T-helper 2 cell treated with Interferon-gamma antibody and Interleukin-4, amounts not matched to agents 5 μg/mL and 100 μg/mL, for 36 hours (primary cell): Measurements from ENCODE around the gene RAB10.

Source experiments
- DNase-seq: peaks from one replicate; pipeline ENCODE4 v3.0.0; 2021; ENCODE audit warnings: low spot score
- H3K27ac Mint-ChIP-seq: one replicate; pipeline ENCODE4 v1.8.0; 2021; ENCODE audit warnings: mild to moderate bottlenecking, mixed read lengths
- H3K27me3 Mint-ChIP-seq: one replicate; pipeline ENCODE4 v1.8.0; 2021; ENCODE audit warnings: low read depth, mixed read lengths
- H3K36me3 Mint-ChIP-seq: one replicate; pipeline ENCODE4 v1.8.0; 2021; ENCODE audit warnings: low read depth, mixed read lengths
- H3K4me1 Mint-ChIP-seq: one replicate; pipeline ENCODE4 v1.8.0; 2021; ENCODE audit warnings: low read depth, mixed read lengths
- H3K4me3 Mint-ChIP-seq: one replicate; pipeline ENCODE4 v1.8.0; 2022; ENCODE audit warnings: mild to moderate bottlenecking, moderate library complexity, mixed read lengths
- H3K9me3 Mint-ChIP-seq: one replicate; pipeline ENCODE4 v1.8.0; 2021; ENCODE audit warnings: mixed read lengths

The RAB10 gene

DNA sequence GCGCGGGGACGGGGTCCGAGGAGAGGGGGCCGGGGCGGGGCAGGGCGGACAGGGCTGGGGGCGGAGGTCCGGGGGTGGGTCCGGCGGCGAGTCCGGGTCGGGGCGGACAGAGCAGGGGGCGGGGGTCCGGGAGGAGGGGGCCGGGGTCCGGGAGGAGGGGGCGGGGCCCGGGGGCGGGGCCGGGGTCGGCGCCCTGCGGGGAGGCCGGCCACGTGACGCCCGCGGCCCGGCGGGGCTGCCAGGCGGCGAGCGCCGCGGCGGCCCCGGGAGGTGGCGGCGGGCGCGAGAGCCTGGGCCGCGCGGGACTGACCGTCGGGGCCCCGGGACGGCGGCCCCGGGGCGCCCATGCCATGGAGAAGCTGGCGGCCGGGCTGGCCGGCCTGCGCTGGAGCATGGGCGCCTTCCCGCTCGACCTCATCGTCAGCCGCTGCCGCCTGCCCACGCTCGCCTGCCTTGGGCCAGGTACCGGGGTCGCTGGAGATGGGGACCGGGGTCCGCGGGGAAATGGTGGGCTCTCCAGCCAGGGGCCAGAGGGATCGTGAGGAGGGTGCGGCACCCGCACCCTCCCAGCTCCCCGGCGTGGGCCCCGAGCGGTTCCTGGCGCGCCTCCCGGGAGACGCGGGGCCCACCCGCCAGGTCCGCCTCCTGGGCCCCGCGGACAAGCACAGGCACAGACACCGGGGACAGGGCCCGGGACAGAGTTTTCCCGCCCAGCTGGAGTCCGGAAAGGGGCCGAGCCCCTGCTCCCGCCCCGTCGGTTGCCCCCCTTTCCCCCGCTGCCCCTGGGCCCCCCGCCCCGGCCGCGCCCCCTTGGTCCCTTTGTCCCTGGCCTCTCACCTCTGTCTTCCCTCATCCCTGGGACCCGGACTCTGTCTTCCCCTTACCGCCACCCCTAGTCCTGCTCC lies 139.2 kb downstream of the RAB10 start, which contains the start of gene GAREM2:
TSS of gene GAREM2 (plus strand) at position 218 of the 905 bp plus-strand sequence. CDS start at position 351, 133 bp downstream.
- DNase-seq: no peak
- H3K27me3 Mint-ChIP-seq: peaks cover 50% of the 10 kb centered on the region
- no peak within 1 kb of the TSS for H3K27ac Mint-ChIP-seq
- H3K4me1 Mint-ChIP-seq: peaks cover 5% of the 10 kb centered on the region
- no peaks in the 10 kb centered on the region for H3K9me3 Mint-ChIP-seq
- H3K36me3 Mint-ChIP-seq: peaks cover 4% of the 10 kb centered on the region
- H3K4me3 Mint-ChIP-seq: peak within 1 kb of the TSS; percentile 87

GRCh38 chr2:26173776-26174482 lies 140.0 kb downstream of the RAB10 start:
- Mint-ChIP-seq H3K27ac (no peak overlapping the region), H3K9me3 (no peaks in the 10 kb centered on the region), H3K27me3 (peaks cover 56% of the 10 kb centered on the region), H3K4me3 (peak overlapping the region; percentile 64), H3K4me1 (peaks cover 5% of the 10 kb centered on the region), H3K36me3 (peaks cover 4% of the 10 kb centered on the region)
- no peak for DNase-seq

DNA sequence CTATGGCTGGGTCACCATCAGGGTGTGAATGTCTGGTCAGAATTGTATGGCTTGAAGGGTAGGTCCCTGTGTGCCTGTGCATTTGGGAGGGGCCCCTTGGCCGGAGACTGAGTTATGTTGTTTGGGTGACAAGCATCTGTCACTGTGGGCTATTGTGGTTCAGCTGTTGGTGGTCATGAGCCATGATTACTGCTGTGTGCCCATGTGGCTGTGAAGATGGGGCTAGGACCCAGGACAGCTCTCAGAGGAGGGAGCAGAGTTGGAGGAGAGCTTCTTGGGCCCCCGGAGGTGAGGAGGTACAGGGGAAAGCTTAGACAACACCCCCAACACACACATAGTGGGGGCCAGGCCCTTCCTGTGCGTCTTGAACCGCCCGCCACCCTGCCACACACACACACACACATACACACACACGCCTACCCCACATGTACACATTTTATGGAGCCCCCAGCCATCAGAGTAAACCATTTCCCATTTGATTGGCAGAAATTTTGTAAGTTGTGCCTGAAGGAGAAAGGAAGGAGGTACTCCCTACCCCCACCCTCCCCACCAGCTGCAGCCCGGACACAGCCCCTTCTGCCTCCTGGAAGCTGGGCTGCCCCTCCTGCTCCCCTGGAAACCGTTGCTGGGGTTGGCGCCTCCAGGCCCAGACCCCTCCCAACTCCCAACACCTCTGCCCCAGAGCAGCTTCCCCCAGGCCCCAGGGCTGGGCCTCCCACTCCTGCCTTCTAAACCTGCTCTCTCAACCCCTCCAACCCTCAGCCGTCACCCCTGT lies 141.0 kb downstream of the RAB10 start:
- DNase-seq: no peak
- Mint-ChIP-seq H3K27me3 (peaks cover 57% of the 10 kb centered on the region), H3K4me1 (peaks cover 8% of the 10 kb centered on the region), H3K27ac (no peak overlapping the region), H3K9me3 (no peaks in the 10 kb centered on the region), H3K36me3 (peaks cover 4% of the 10 kb centered on the region), H3K4me3 (peak overlapping the region; percentile 64)

DNA sequence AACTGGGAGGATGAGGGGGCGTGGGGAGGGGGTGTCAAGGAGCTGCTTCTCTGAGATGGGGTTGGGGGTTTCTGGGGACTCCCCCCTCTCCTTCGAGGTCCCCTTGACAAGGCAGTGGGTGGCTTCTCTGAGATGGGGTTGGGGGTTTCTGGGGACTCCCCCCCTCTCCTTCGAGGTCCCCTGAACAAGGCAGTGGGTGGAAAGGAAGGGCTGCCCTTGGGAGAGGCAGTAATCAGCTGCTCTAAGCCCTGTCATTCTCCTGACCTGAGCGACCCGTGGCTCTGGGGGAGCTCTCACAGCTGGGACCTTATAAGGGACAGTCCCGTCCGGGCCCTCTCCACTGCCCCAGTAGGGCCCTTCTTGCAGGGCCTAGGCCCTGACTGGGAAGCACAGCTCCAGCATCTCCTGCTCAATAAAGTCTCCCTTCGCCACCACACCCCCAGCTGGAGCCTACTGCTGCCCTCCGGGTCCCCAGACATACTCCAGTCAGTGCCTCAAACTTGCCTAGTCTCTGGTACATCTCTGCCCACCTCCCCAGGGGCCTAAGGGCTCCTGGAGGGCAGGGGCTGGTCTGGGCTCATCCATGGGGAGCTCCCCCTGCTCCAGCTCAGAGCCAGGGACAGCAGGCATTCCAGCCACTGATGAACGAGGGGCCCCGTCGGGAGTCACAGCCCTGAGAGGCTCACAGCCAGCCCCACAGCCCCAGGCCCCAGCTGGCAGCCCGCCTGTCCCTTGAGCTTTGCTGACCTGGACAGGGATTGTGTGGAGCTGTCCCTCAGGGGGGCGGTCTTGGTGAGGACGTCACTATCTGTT lies 141.8 kb downstream of the RAB10 start:
- peaks cover 4% of the 10 kb centered on the region for H3K36me3 Mint-ChIP-seq
- no peak overlapping the region for H3K4me3 Mint-ChIP-seq
- no peak for DNase-seq
- peaks cover 8% of the 10 kb centered on the region for H3K4me1 Mint-ChIP-seq
- H3K27me3 Mint-ChIP-seq: peaks cover 62% of the 10 kb centered on the region
- no peaks in the 10 kb centered on the region for H3K9me3 Mint-ChIP-seq
- H3K27ac Mint-ChIP-seq: no peak overlapping the region

- Mint-ChIP-seq H3K27ac (no peak overlapping the region), H3K9me3 (no peaks in the 10 kb centered on the region), H3K4me1 (peaks cover 8% of the 10 kb centered on the region), H3K27me3 (peaks cover 60% of the 10 kb centered on the region), H3K36me3 (peaks cover 4% of the 10 kb centered on the region), H3K4me3 (no peak overlapping the region)
- no peak for DNase-seq
Observed at GRCh38 chr2:26176279-26176615, 142.4 kb downstream of the RAB10 start.

GRCh38 chr2:26177122-26177521 lies 143.2 kb downstream of the RAB10 start:
- H3K27ac Mint-ChIP-seq: no peak overlapping the region
- H3K27me3 Mint-ChIP-seq: peaks cover 55% of the 10 kb centered on the region
- peaks cover 6% of the 10 kb centered on the region for H3K4me1 Mint-ChIP-seq
- no peaks in the 10 kb centered on the region for H3K9me3 Mint-ChIP-seq
- peaks cover 2% of the 10 kb centered on the region for H3K36me3 Mint-ChIP-seq
- no peak overlapping the region for H3K4me3 Mint-ChIP-seq
- no peak for DNase-seq

DNA sequence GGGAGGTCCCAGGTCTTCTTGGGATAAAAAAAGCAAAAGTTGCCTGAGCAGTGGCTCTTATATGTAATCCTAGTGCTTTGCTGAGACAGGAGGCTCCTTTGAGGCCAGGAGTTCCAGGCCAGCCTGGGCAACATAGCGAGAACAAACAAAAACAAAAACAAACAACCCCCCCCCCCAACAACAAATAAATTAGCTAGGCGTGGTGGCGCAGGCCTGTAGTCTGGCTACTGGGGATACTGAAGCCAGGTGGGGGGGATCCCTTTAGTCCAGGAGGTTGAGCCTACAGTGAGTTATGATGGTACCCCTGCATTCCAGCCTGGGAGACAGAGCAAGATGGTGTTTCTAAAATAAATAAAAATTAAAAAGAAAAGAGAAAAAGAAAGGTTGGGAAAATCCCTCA lies 144.4 kb downstream of the RAB10 start:
- no peak for DNase-seq
- H3K27me3 Mint-ChIP-seq: peaks cover 52% of the 10 kb centered on the region
- no peak overlapping the region for H3K27ac Mint-ChIP-seq
- H3K36me3 Mint-ChIP-seq: no peaks in the 10 kb centered on the region
- no peak overlapping the region for H3K4me3 Mint-ChIP-seq
- peaks cover 3% of the 10 kb centered on the region for H3K4me1 Mint-ChIP-seq
- H3K9me3 Mint-ChIP-seq: no peaks in the 10 kb centered on the region

- Mint-ChIP-seq H3K9me3 (no peaks in the 10 kb centered on the region), H3K27me3 (peaks cover 51% of the 10 kb centered on the region), H3K4me1 (peaks cover 5% of the 10 kb centered on the region), H3K36me3 (no peaks in the 10 kb centered on the region), H3K27ac (no peak overlapping the region), H3K4me3 (peak overlapping the region; percentile 60)
- no peak for DNase-seq
Observed at GRCh38 chr2:26178746-26179436, 145.0 kb downstream of the RAB10 start.

DNA sequence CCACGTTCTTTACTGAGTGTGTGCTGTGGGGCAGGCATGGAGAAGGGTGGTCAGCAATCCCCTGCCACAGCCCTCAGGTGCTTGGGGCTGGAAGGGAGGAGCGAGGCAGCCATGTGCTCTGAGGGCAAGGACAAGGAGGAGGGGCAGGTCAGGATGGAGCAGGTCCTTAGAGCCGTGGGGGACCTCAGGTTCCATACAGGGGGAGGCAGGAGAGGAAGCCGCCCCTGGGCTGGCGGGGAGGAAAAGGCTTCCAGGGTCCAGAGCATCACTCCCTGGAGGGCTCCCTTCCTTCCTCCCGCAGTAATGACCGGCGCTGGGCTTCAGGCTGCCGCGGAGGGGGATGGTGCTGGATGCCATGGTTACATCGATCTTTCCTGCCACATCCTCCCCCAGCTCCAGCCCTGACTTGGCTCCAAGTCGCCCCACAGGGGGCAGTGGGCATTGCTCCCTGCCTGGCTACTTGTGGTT lies 145.6 kb downstream of the RAB10 start:
- H3K27me3 Mint-ChIP-seq: peaks cover 48% of the 10 kb centered on the region
- no peaks in the 10 kb centered on the region for H3K36me3 Mint-ChIP-seq
- DNase-seq: no peak
- H3K9me3 Mint-ChIP-seq: no peaks in the 10 kb centered on the region
- H3K4me3 Mint-ChIP-seq: peak overlapping the region; percentile 60
- peaks cover 5% of the 10 kb centered on the region for H3K4me1 Mint-ChIP-seq
- H3K27ac Mint-ChIP-seq: no peak overlapping the region

DNA sequence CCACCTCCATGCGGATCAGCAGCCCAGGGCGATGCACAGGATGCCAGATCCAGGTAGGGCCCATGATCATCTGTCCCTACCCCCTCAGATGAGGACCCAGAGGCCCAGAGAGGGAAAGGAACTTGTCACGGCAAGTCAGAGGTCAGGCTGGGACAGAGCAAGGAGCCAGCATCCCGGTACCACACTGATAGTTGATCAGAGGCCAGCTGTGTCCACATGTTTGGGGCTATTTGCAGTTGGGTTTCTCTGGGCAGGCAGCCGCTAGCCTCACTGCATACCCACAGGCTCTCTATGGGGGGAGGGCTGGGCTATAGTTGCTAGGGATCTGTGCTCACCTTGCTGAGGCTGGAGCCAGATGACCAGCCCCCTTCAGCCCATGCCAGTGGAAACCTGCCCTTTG lies 148.6 kb downstream of the RAB10 start:
- H3K27ac Mint-ChIP-seq: no peak overlapping the region
- H3K27me3 Mint-ChIP-seq: peaks cover 33% of the 10 kb centered on the region
- H3K36me3 Mint-ChIP-seq: no peaks in the 10 kb centered on the region
- H3K4me3 Mint-ChIP-seq: no peak overlapping the region
- H3K9me3 Mint-ChIP-seq: no peaks in the 10 kb centered on the region
- H3K4me1 Mint-ChIP-seq: peaks cover 11% of the 10 kb centered on the region
- no peak for DNase-seq

- Mint-ChIP-seq H3K36me3 (no peaks in the 10 kb centered on the region), H3K27me3 (peaks cover 31% of the 10 kb centered on the region), H3K9me3 (no peaks in the 10 kb centered on the region), H3K4me1 (peaks cover 11% of the 10 kb centered on the region), H3K27ac (no peak overlapping the region), H3K4me3 (peak overlapping the region; percentile 11)
- DNase-seq: no peak
Observed at GRCh38 chr2:26182887-26183630, 149.2 kb downstream of the RAB10 start.

- Mint-ChIP-seq H3K36me3 (no peaks in the 10 kb centered on the region), H3K27me3 (peaks cover 24% of the 10 kb centered on the region), H3K27ac (peak overlapping the region; percentile 12), H3K4me3 (peak overlapping the region; percentile 67), H3K9me3 (no peaks in the 10 kb centered on the region), H3K4me1 (peaks cover 10% of the 10 kb centered on the region)
- DNase-seq: no peak
Observed at GRCh38 chr2:26184121-26184520, 150.2 kb downstream of the RAB10 start.
